K562 (cell line): ENCODE measurements around the gene SFT2D2. TPM values are rescaled to one million over a fixed set of nuclear protein-coding genes. Genes with fewer than 3 reads are reported as not detected.

Source experiments
- BCL6 ChIP-seq: fragments of 250-450 bp; sonication (Bioruptor Pico); IDR thresholded peaks from 2 replicates; pipeline ENCODE4 v1.4.0; 2020
- CEBPG ChIP-seq, 3 experiments: fragments of 200-800 bp in 1 of 3; sonication (Bioruptor generic) in 1 of 3; sonication (generic) in 1 of 3; formaldehyde crosslinking in 1 of 3; IDR thresholded peaks in 2 of 3; conservative IDR thresholded peaks in 1 of 3; 2 replicates each; pipeline versions ENCODE4 v1.6.1 to v1.8.0; 2016 to 2022; ENCODE audit warnings: missing compliant biosample characterization in 2 of 3, missing genetic modification characterization in 2 of 3, mild to moderate bottlenecking in 1 of 3, missing genetic modification reagents in 1 of 3
- ESRRA ChIP-seq: fragments of 450-650 bp; IDR thresholded peaks from 2 replicates; pipeline ENCODE4 v1.6.1; 2014; ENCODE audit warnings: low read depth, mild to moderate bottlenecking, moderate library complexity, borderline replicate concordance
- EWSR1 ChIP-seq: fragments of 450-650 bp; IDR thresholded peaks from 2 replicates; pipeline ENCODE4 v1.6.1; 2018; ENCODE audit warnings: borderline replicate concordance, mild to moderate bottlenecking, low read depth, moderate library complexity; ENCODE audit not compliant: partially characterized antibody
- GTF2B ChIP-seq: IDR thresholded peaks from 2 replicates; pipeline ENCODE4 v1.6.1; 2011; ENCODE audit not compliant: insufficient read length; ENCODE audit errors: extremely low read depth
- HDAC3 ChIP-seq: fragments of 450-650 bp; IDR thresholded peaks from 2 replicates; pipeline ENCODE4 v1.6.1; 2018; ENCODE audit warnings: borderline replicate concordance, mild to moderate bottlenecking, moderate library complexity; ENCODE audit not compliant: partially characterized antibody
- L3MBTL2 ChIP-seq: fragments of 450-650 bp; IDR thresholded peaks from 2 replicates; pipeline ENCODE4 v1.6.1; 2016; ENCODE audit warnings: mild to moderate bottlenecking, moderate library complexity
- MEIS2 ChIP-seq: fragments of 450-650 bp; IDR thresholded peaks from 2 replicates; pipeline ENCODE4 v1.6.1; 2014; ENCODE audit warnings: mild to moderate bottlenecking; ENCODE audit not compliant: partially characterized antibody
- MIER1 ChIP-seq: fragments of 450-650 bp; IDR thresholded peaks from 2 replicates; pipeline ENCODE4 v1.6.1; 2016; ENCODE audit warnings: antibody characterized with exemption, mild to moderate bottlenecking, low read depth
- MTA3 ChIP-seq: fragments of 450-650 bp; formaldehyde crosslinking; IDR thresholded peaks from 2 replicates; pipeline ENCODE4 v1.6.1; 2017; ENCODE audit warnings: mild to moderate bottlenecking, borderline replicate concordance
- NR1H2 ChIP-seq: sonication (generic); formaldehyde crosslinking; IDR thresholded peaks from 2 replicates; pipeline ENCODE4 v1.4.0; 2020; ENCODE audit warnings: mild to moderate bottlenecking, missing genetic modification reagents
- ZC3H11A ChIP-seq: IDR thresholded peaks from 2 replicates; pipeline ENCODE4 v1.6.1; 2012; ENCODE audit warnings: low read depth, low read length, improper control_type of control experiment
- ZFP36 ChIP-seq: fragments of 150-350 bp; IDR thresholded peaks from 2 replicates; pipeline ENCODE4 v1.6.1; 2018; ENCODE audit warnings: low read length, low read depth; ENCODE audit not compliant: partially characterized antibody
- ZNF586 ChIP-seq: fragments of 450-650 bp; formaldehyde crosslinking; conservative IDR thresholded peaks from 2 replicates; pipeline ENCODE4 v1.4.0; 2020; ENCODE audit warnings: mild to moderate bottlenecking, moderate library complexity
- polyA plus RNA-seq, 8 experiments: library from polyadenylated mRNA; depleted of rRNA in 4 of 8; stranded (reverse) in 5 of 8; unstranded in 3 of 8; fragments of >200 nt; fragmentation: Nextera tagmentation in 2 of 8; fragmentation: Illumina TruSeq in 1 of 8; extraction: Ambion mirVana in 2 of 8; extraction: Trizol in 1 of 8; gene quantifications; 2 replicates each; pipeline versions ENCODE4 v1.2.1 to v1.2.3, GENCODE V29; 2011 to 2014; ENCODE audit warnings: inconsistent platforms in 1 of 8, missing spikeins in 1 of 8
- total RNA-seq, 7 experiments: library from RNA; depleted of rRNA in 6 of 7; stranded (reverse); fragments of >200 nt in 6 of 7; fragmentation: Illumina TruSeq in 2 of 7; extraction: Trizol in 2 of 7; gene quantifications; 2 replicates each; pipeline versions ENCODE4 v1.2.1 to v1.2.3, GENCODE V29; 2011 to 2021; ENCODE audit warnings: low replicate concordance in 1 of 7

SFT2D2 gene
- total and polyA plus RNA-seq, 9 of the 15 experiments (the other 6 are each of a cell fraction or from before 2014, with no cell fraction given), result 3.4 to 50.1 (median 21.6) TPM

- no peak for TF ChIP-seq NR1H2 (CRISPR knock-in tag)
- TF ChIP-seq ZC3H11A, result no peak
- TF ChIP-seq EWSR1, result no peak
- no peak for TF ChIP-seq GTF2B
- TF ChIP-seq CEBPG (CRISPR knock-in tag; IDR thresholded peaks at IDR 0.05), result no peak
- TF ChIP-seq CEBPG (tag; conservative IDR thresholded peaks at IDR 0.05 in 1 of 2, IDR thresholded peaks at IDR 0.05 in 1 of 2), result peak in 1 of 2 experiments; percentile 53; a peak in 1 of 4 replicates
- TF ChIP-seq MIER1, result no peak
- TF ChIP-seq BCL6, result no peak
- no peak for TF ChIP-seq ZFP36
- peak; percentile 62 for TF ChIP-seq MEIS2
- no peak for TF ChIP-seq L3MBTL2
- TF ChIP-seq ESRRA, result no peak; the same call in 1 of the 2 replicates
- TF ChIP-seq HDAC3, result peak; percentile 66
- peak; percentile 42; the same call in 1 of the 2 replicates for TF ChIP-seq MTA3
- TF ChIP-seq ZNF586, result no peak
Observed at GRCh38 chr1:168281603-168282325, 56.0 kb downstream of the SFT2D2 start (continued).
